OCI-LY1 (cell line): ENCODE data around the gene DUSP22.

Experiments
- EZH2 ChIP-seq: fragments of 200-600 bp; sonication (generic), shearing (Covaris generic); IDR thresholded peaks from 2 replicates; pipeline ENCODE4 v1.8.0; 2017; ENCODE audit warnings: borderline replicate concordance, mixed run types, mild to moderate bottlenecking, antibody characterized with exemption, low read length, moderate library complexity, mixed read lengths
- TF ChIP-seq, protein P1 (sequence below): fragments of 200-600 bp; sonication (generic), shearing (Covaris generic); IDR thresholded peaks from 2 replicates; pipeline ENCODE4 v1.5.1; 2017; ENCODE audit warnings: mild to moderate bottlenecking, antibody characterized with exemption, low read length, moderate library complexity, mixed read lengths

DNA sequence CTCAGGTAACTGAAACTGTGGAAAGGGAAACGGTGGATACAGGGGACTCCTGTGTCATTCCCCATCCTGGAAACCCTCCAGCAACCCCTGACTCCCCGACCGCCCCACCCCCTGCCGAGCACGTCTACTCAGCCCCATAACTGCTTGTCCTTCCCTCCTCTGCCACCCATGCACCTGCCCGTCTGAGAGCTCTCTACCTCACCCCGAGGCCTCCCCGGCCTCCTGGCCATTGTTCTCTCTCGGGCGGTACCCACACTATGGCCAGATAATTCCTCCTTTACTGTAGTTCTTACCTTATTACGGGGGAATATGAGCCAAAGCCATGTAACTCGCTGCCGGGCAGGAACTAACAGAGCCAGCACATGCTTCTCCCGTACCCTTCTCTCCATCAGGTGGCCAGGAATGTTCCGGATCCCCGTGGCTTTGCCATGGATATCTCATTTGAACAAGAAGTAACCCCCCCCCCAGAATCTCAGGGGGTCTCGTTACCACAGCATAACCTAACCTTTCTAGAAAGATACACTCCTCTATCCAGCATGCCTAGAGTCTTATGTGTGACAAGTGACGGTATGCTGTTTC, 94.5 kb downstream of the DUSP22 start:
- TF ChIP-seq, protein P1, sequence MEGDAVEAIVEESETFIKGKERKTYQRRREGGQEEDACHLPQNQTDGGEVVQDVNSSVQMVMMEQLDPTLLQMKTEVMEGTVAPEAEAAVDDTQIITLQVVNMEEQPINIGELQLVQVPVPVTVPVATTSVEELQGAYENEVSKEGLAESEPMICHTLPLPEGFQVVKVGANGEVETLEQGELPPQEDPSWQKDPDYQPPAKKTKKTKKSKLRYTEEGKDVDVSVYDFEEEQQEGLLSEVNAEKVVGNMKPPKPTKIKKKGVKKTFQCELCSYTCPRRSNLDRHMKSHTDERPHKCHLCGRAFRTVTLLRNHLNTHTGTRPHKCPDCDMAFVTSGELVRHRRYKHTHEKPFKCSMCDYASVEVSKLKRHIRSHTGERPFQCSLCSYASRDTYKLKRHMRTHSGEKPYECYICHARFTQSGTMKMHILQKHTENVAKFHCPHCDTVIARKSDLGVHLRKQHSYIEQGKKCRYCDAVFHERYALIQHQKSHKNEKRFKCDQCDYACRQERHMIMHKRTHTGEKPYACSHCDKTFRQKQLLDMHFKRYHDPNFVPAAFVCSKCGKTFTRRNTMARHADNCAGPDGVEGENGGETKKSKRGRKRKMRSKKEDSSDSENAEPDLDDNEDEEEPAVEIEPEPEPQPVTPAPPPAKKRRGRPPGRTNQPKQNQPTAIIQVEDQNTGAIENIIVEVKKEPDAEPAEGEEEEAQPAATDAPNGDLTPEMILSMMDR, result no peak
- TF ChIP-seq EZH2, result no peak
